Measurements from ENCODE around the gene R3HDM2. TPM values are rescaled to one million over a fixed set of nuclear protein-coding genes. Genes with fewer than 3 reads are reported as not detected.

The R3HDM2 gene
- total and polyA plus RNA-seq, 2 of the 13 experiments (the other 11 are each of a cell fraction or from before 2014, with no cell fraction given): 11.1 to 23.5 TPM

DNA sequence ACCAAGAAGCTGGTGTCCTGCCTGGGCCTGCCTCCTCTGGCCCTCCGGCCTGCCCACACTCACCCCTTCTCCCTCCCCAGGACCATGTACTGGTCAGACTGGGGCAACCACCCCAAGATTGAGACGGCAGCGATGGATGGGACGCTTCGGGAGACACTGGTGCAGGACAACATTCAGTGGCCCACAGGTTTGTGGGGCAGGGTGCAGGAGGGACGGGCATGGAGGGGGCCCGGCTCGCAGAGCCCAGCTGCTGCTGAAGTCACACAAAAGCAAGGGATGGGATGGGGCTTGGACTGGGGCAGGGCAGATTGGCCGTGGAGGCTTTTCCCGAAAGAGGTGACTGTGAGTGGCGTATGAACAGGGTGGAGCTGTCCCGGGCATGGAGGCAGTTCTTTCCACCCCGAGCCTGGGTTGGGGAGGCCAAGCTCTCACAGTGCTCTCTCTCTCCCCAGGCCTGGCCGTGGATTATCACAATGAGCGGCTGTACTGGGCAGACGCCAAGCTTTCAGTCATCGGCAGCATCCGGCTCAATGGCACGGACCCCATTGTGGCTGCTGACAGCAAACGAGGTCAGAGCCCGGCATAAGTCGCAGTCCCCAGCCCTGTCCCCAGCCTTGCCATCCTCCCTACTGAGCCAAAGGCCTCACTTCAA, 222.1 kb downstream of the R3HDM2 start (continued):
- TF ChIP-seq HOXD1 (CRISPR knock-in tag; IDR thresholded peaks at IDR 0.05): no peak
- no peak for TF ChIP-seq TCF7 (IDR thresholded peaks at IDR 0.05; ENCODE audit: low read depth)
- no peak for TF ChIP-seq SMC3 (IDR thresholded peaks at IDR 0.05; ENCODE audit: low read length)
- TF ChIP-seq SAP130 (CRISPR knock-in tag; IDR thresholded peaks at IDR 0.05; ENCODE audit: low read depth): no peak

DNA sequence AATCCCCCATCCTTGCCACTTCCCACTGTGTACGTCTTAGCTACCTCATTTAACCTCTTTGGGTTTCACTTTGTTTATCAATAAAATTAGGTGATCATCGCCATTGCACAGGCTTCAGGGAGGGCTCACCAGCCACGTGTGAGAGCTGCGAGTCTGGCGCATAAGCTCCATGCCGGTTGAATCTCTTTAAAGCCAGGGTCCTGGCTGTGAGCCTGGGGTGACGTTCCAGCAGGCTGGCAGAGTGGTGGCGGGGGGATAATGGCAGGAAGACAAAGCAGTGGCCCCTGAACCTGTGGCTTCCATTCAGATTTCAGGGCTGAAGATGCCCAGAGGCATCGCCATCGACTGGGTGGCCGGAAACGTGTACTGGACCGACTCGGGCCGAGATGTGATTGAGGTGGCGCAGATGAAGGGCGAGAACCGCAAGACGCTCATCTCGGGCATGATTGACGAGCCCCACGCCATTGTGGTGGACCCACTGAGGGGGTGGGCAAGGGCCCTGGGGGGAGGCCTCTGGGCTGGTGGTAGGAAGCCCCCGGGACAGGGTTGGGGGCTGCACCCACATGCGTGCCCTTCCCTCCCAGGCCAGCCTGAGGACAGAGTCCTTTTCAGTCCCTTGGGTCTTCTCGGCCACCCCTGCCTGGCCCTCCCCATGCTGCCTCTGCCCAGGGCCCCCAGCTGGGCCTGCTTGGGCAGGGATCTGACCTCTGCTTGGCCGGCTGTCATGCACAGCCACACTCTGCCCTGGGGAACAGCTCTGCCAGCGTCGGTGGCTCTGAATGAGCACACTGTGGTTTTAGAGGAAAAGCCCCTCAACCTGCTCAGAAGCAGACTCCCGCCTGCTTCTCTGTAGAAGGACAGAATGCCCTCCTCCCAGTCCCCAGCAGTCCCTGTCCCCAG, 222.9 kb downstream of the R3HDM2 start:
- no TSS peak for BruUV-seq (replicated peaks)
- Histone ChIP-seq H3K27me3 (ENCODE audit: control insufficient read depth in 1 of 2, insufficient read depth in 2 of 2, low read length in 2 of 2) (no peaks in the 10 kb centered on the region), H3K36me3 (replicated peaks in 1 of 2; ENCODE audit: control insufficient read depth in 1 of 2, insufficient read depth in 2 of 2, low read length in 2 of 2) (peaks cover 52 to 86% of the 10 kb centered on the region in 2 experiments), H3K4me3 (replicated peaks in 1 of 3; ENCODE audit: insufficient read depth in 1 of 3, low read depth in 2 of 3, low read length in 3 of 3) (no peak overlapping the region), H3K9me3 (ENCODE audit: low read length) (no peaks in the 10 kb centered on the region), H3K9ac (ENCODE audit: insufficient read depth, low read depth, low read length) (no peak overlapping the region), H3K27ac (ENCODE audit: extremely low read length, insufficient read depth, low read length) (no peak overlapping the region), H3K4me2 (ENCODE audit: low read depth, low read length) (no peak overlapping the region), H2AFZ (ENCODE audit: low read length) (no peak overlapping the region), H3K79me2 (ENCODE audit: insufficient read depth, low read length) (no peaks in the 10 kb centered on the region), H4K20me1 (ENCODE audit: insufficient read depth, low read length) (no peaks in the 10 kb centered on the region), H3K4me1 (ENCODE audit: insufficient read depth, low read length) (no peaks in the 10 kb centered on the region)
- TF ChIP-seq ZSCAN25 (CRISPR knock-in tag; IDR thresholded peaks at IDR 0.05) (no peak), ZNF567 (CRISPR knock-in tag; IDR thresholded peaks at IDR 0.05; ENCODE audit: borderline replicate concordance) (no peak), POLR2A (IDR thresholded peaks at IDR 0.05; ENCODE audit: insufficient read depth in 1 of 2, low read depth in 2 of 2, low read length in 2 of 2) (peak in 1 of 2 experiments; percentile 22; a peak in 1 of 4 replicates)
- ATAC-seq (no peak), DNase-seq (ENCODE audit: low spot score) (no peak), FAIRE-seq (no peak)
- in situ Hi-C loops (cut with HindIII; ENCODE audit: extremely low pct_ligation_motif_present, low pct_unique_long_range_greater_than_20kb) (no loop called here), intact Hi-C loops (cut with micrococcal nuclease; ENCODE audit: unreplicated experiment) (no loop called here)
- CTCF ChIA-PET (ENCODE audit: low intra/inter-chr PET ratio, low total read pairs): no interaction called here
- WGBS (ENCODE audit: low lambda C conversion rate): 98% methylated on average over 23 of the region's 29 CpGs
- POLR2A ChIA-PET: no interaction called here
